Hematopoietic multipotent progenitor cell treated with erythropoietin and hydrocortisone succinate and interleukin-3 and kit ligand, for 6 days (in vitro differentiated cells): ENCODE data around the gene CCDC12.

Experiments used
- DNase-seq: peaks from one replicate; pipeline ENCODE4 v3.0.0-alpha.2; 2015

Gene CCDC12

DNA sequence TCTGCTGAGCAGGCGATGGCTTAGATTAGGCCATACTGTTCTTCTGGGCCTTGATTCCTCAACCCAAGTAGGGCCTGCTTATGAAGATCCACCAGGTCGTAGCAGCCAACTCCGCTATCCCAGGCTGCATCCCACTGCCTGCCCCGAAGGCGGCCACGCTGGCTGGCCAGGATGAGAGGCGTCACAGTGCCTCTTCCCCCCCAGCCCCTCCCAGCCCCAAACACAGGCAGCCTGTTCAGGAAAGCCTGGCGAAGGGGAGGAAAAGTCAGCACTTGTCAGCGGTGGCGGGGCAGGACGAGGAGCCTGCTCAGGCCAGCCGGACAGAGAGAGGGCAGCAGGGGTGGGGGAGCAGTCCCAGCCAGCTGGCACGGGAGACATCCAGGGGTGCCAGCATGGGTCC is 87.8 kb downstream of the CCDC12 start:
- no peak for DNase-seq

DNA sequence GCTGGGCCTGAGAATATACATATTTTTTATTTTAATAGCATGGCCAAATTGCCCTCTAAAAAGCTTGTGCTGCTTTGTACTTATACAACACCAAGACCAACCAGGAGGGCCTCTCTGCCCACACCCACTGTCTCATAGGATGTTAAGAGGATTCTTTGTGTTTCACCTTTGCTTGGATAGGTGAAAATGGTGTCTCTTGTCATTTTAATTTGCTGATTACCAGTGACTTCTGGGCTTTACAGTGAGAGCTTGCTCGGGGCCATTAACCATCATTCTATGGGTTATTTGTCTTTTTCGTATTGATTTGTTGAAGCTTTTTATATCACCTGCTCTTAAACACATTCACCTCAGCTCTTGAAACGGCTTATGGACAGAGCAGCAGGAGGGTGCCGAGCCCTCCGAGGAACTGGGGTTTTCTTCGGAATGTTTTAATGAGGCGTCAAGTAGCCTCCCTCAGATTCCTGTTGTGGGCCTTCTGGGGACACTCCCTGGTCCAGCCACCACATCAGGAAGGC is 88.5 kb downstream of the CCDC12 start:
- DNase-seq = no peak

DNA sequence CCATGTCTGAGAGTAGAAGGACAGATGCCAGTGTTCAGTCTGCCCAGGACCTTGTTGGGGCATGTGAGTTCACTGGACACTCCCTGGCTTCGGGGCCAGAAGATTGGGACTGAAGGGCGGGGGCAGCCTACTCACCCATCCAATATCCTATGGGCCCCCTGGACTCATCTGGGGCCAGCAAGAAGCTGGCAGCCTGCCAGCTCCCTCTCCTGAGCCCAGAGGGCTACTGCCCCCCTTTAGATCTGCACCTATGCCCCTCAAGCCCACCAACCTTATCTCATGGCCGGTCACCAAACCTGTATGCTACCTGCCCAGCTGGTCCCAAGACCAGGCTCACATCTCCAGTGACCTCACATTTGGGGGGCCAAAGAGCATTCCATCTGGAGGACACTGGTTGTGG is 90.9 kb downstream of the CCDC12 start:
- DNase-seq = no peak

DNA sequence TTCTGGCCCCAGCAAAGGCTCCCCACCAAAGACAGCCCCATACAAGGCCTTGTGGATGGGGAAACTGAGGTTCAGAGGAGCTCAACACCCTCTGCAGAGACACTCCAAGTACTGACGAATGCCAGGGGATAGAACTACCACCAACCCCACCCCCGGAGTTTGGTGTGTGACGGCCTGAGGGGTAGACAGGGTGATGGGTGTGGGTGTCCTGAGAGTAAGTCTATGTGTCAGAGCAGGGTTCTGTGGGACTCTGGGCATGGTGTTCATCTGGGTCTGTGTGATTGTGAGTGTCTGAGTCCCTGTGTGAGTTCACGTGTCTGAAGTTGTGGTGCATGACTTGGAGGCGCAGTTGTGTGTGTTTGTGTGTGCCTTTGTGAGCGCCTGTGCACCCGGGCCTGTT is 91.6 kb downstream of the CCDC12 start:
- no peak for DNase-seq

DNA sequence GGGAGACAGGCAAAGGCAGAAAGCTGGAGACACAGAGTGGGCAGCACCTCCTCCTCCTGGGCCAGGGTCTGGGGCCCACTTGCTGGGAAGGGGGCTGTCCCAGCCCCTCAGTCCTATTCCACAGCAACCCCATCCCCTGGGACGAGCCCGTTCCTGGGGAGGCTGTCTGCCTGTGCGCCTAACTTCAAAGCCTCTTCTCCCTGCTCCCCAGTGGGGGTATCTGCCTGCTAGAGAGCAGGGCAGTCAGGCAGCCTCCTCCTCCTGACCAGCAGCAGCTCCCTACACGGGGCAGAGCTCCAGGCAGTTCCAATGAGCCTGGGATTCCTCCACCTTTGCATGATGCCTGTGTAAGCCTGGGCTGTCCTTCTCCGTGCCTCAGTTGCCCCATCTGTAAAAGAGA is 92.1 kb downstream of the CCDC12 start:
- DNase-seq = no peak

DNA sequence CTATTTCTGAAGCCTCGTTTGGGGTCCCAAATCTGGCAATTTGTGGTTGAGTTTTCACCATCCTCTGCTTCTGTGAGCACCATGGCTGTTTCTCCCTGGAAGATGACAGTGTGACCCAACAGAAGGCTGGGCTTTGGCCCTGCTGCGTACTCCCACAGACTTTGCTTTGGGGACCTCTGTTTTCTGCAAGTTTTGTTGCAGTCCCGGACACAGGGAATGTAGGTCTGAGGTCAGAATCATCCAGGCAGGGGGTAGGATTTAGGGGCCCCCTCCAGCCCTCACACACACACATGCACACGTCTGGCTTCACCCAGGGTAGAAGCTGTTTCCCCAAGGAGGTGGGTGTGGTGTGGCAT is 92.7 kb downstream of the CCDC12 start:
- DNase-seq = no peak

DNA sequence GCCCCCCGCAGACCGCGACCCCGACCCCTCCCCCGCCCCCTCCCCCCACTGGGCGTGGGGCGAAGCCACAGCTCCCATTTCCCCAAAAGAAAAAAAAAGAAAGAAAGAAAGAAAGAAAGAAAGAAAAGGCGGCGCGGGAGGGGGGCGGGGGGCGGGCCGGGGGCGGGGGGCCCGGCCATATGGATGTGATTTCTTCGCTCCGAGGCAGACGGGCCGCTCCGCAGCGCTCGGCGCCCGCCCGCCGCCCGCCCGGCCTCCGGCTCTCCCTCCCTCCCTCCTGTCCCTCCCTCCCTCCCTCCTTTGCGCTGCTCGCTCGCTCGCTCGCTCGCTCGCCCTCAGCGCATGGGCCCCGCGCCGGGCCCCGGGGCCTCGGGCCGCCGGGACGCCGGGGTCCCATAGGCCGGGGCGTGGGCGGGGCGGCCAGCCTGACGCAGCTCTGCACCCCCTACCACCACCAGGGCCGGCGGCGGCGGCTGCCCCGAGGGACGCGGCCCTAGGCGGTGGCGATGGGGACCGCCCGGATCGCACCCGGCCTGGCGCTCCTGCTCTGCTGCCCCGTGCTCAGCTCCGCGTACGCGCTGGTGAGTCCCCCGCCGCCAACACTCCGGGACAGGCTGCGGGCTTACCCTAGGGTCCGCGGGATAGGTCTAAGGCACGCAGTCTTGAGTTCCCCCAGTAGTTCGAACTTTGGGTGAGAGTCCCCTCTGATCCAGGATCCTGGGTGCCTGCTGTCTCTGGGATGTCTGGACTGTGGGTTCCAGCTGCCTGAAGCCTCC is 93.3 kb downstream of the CCDC12 start:
- peak; percentile 50 for DNase-seq

DNA sequence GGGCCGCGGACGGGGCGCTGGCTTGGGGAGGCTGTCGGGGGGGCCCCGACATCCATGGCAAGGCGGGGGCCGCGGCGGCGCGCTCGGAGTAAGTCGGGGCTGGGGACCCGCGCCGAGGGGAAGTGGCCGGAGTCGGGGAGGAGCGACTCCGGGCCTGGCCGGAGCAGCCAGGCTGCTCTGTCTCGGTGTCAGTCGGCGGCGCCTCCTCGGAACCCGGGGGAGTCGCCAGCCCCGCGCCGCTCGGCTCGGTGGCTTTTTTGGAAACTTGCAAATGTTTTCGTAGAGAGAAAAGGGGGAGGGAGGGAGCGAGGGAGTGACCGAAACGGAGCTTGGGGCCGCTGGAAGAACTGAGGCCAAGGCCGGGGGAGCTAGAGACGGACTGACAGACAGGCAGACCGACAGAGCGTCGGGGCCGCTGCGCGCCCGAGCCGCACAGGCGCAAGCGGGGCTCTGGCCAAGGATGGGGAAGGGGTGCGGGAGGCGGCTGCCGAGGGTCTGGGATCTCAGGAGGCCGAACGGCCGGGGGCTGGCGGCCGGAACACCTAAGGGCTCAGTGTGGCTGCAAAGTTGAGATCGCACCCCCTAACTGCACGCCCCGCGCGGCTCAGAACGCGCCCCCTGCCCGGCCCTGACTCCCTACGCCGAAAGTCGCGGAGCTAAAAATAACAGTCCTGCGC is 94.0 kb downstream of the CCDC12 start:
- DNase-seq = peak; percentile 37

DNA sequence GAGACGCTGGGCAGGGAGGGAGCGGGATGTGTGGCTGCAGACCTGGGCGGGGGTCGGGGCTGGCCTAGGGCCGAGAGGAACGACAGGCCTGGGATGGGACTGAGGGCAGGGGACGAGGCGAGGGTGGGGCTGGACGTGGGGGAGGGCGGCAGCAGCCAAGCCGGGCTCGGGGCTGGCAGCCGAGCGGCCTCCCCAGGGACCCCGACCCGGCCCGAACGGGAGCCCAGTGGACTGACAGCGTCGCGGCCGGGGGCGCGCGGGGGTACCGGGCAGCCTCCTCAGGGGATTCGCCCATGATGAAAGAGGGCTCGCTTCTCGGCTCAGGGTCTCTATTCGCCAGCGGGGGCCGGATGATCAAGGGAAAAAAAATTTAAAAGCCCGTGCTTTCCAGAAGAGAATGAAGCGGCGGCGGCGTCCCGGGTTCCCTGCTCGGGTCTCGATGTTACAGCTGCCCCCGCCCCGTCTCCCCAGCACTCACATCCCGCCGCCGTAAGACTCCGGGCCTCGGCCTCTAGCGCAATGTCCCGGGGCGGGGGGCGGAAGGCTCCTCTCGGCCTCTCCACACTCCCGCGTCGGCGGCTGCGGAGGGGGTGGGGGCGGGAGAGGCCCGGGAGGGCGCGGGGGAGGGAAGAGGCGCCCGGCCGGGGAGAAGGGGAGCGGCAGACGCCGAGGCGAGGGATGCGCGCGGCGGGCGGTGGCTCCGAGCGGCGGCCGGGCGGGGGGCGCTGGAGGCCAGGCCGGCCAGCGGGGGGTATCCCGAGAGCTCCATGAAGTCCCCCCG is 94.8 kb downstream of the CCDC12 start:
- no peak for DNase-seq

DNA sequence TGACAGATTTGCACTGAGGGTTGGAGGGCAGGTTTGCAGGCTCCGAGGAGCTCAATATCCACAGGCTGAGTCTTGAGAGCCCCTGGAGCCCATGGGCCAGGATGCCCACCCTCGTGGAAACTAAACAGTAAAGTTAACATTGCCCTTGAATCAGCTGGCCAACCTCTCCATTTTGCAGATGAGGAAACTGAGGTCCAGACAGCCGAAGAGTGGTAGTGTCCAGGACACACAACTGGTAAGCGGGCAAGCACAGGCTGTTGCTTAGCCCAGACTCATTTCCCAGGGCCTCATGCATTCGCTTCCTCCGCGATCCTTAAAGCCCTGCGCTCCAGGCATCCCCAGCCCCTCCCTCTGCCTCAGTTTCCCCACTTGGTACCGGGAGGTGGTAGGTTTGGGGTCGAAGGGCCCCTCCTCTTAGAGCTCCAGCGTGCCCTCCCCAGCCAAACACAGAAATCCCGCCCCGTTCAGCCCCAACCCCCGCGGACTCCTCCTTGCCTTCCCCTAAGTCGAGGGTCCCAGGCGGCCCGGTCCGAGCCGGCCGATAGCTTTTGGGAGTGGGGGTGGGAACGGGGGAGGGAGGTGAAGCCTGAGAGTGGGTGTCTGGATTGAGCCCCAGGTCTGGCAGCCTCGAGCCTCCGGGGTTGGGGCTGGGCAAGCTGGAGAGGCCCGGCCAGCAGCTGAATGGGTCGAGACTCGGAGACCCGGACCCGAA is 95.5 kb downstream of the CCDC12 start:
- no peak for DNase-seq

DNA sequence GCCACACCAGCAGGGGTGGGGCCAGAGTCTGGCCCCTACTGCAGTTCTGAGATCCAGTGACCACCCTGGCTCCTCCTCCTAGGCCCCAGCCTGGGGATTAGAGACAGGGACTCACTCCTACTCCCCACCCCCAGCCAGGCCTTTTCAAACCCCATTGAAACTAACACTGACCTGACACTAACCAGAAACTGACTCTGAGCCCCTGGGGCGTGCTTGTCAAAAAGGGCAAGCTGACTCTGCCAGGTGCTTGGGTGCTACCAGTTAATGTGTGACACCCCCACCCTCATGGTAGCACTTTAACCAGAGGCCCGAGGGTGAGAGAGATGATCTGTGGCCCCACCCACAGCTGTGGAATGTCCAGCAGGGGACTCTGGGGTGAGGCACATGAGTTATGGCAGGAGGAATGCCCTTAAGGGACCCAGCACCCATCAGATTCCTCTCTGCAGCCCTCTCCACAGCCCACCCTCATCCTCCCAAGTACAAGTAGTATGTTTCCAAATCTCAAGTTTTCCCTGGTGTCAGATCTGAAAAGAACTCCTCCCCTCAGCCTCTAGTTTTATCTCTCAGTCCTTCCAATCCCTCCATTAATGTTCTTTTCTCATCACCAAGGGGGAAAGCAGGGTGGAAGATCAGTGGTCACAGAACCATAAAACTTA is 97.6 kb downstream of the CCDC12 start:
- no peak for DNase-seq

DNA sequence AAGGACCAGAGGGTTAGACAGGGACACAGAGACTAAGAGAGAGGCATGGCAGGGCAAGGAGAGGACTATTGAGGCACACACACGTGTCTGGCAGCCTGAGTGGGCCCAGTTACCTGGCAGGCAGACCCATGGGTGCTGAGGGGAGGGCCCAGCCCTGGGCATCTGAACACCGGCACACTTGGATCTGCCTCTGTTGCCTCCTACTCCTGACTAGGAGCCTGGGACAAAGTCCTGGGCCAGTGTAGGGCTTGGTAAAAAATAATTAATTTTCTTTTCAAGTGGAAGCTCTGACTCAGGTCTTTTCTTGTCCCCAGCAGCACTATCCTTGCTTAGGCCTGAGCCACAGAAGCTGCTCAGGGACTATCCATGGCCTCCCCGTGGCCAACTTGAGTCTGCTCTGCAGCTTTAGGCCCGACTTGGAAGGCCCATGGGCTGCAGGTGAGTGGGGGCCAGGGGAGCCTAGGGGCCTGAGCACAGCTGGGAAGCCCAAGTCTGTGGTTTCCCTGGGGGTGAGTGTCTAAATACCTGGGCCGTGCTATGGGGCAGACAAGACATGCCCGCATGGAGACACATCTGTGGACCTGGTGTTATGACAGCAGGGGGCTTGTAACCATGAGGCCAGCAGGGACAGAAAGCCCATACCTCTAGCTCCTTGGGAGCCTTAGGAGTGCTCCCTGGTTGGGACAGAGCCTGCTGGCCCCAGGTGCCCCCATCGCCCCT is 99.0 kb downstream of the CCDC12 start, which contains the start of gene PTH1R:
PTH1R (plus strand) TSS at position 316 of the 720 bp plus-strand sequence. CDS start 5,839 bp downstream, outside the sequence.
- DNase-seq = no peak

DNA sequence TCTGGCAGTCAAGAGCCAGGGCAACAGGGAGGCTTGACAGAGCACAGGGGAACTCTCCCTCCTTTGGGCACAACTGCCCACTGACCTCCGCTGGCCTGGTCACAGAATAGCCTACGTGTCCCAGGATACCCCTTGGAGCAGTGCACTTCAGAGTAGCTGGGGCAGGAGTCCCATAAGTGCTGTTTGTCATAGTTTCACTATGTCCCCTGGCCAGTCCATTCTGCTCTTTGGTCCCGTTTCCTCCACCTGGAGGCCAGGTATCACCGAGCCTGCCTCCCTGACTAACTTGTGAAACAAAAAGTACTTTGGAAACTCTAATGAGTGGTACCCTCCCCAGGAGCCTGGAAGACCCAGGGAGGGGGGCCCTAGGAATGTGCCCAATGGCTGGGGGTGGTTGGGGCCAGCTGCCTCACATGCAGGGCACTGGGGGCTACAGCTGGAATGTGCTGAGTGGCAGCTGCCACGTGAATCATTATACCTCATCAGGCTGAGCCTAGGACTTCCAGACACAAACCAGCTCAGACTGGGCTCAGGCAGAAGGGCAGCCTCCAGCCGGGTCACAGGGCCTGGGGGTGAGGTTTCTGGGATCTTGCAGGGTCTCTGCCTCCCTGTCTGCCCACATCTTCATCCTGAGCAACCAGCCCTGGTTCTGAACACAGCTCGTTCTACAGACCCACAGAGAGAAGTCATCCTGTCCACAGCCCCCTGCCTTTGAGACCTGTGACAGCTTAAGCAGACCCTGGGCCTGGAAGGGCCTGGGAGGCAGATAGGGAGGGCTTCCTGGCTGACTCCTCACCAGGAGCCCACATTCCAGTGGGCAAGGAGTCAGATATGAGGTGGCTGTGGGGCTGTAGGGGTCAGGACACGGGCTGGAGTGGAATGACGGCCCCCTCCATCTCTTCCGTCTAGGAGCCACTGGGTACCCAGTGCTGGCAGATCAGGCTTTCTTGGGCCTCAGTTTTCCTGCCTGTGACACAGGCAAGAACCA is 99.9 kb downstream of the CCDC12 start:
- no peak for DNase-seq

DNA sequence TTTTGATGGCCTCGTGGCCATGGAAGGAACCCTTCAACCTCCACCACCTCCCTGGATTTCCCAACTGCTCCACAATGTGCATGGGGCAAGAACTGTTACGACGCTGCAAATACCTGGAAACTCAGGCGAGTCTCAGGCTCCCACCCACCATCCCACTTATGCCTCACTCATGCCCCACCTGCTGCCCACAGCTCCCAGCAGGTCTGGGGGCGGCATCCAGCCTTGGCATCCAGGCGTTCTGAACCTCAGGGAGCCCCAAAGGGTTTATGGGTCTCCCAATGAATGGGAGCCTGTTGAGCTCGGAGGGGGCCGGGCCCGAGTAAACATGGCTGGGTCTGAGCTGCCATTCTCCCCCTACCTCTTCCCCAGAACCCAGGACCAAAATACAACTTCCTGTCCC is 101.0 kb downstream of the CCDC12 start:
- no peak for DNase-seq

DNA sequence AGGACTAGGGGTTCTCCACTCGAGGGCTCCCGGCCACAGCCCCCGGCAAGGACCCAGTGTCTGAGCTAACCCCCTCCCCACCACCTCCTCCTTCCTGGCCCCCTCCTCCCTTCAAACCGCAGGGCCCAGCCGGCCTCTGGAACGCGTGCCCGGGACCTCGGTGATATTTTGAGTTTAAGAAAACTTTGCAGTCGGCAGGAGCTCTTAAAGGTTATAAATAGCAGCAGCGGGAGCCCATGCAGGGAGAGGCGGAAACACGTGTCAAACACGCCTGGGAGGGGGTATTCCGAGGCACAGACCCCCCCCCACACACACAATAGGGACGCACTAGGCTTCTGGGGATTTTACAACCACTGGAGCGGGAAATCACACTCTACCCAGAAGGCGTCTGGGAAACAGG is 102.1 kb downstream of the CCDC12 start:
- no peak for DNase-seq

DNA sequence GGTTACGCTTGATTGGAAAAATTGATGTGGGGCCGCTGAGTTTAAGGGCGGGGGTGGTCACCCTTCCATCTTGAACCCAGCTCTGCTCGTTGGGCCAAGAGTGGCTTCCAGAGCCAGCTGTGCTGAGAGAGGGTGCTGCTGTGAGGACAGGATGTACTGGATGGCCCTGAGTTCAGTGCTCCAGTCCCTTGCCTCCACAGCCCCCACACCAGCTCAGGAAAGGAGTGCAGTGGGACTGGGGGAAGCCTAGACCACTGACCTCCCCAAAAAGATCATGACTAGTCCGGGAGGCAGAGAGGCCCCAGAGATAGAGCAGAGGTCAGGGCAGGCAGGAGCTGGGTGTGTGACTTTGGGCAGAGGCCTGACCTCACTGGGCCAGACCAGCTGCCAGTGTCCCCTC is 103.0 kb downstream of the CCDC12 start:
- no peak for DNase-seq
